GM12878 (cell line): ENCODE data around the gene MCC. TPM values are rescaled to one million over a fixed set of nuclear protein-coding genes. Genes with fewer than 3 reads are reported as not detected.

Experiments
- ATAC-seq: fragments of 200-7000 bp; cut with Tn5 transposase; 3 replicates; pipeline ENCODE4 v1.9.1; 2020; ENCODE audit warnings: mild to moderate bottlenecking, moderate library complexity
- BruUV-seq: library from RNA; stranded (reverse); fragments of 400-500 nt; replicated peaks from 2 replicates; lab custom pipeline; 2021; lab: Mats Ljungman, UMichigan
- CTCF ChIA-PET: fragments of 300-600 bp; sonication (Branson Sonifier 250); formaldehyde crosslinking; extraction: SDS; loops from one replicate; lab custom pipeline; 2021; ENCODE audit warnings: inconsistent platforms; lab: Yijun Ruan, JAX
- POLR2A ChIA-PET: fragments of 350-600 bp; formaldehyde crosslinking; extraction: SDS; loops from one replicate; lab custom pipeline; 2021; ENCODE audit warnings: inconsistent platforms; lab: Charles Lee
- RAD21 ChIA-PET: fragments of 300-600 bp; sonication (Branson Sonifier 250); formaldehyde crosslinking; loops from one replicate; lab custom pipeline; 2023; ENCODE audit warnings: antibody characterized with exemption; ENCODE audit not compliant: unreplicated experiment; lab: Charles Lee
- SMC1A ChIA-PET: fragments of 300-600 bp; sonication (Branson Sonifier 250); formaldehyde crosslinking; loops from one replicate; lab custom pipeline; 2023; ENCODE audit not compliant: unreplicated experiment, uncharacterized antibody; lab: Charles Lee
- DNase-seq: peaks from one replicate; pipeline ENCODE4 v3.0.0-alpha.2; 2011; ENCODE audit warnings: low read depth, low spot score
- FAIRE-seq: peaks from 3 replicates; lab custom pipeline; 2011; peaks lifted over from hg19 to GRCh38; lab: Jason Lieb, UNC
- H2AFZ ChIP-seq: 2 replicates; pipeline ENCODE4 v1.6.0; 2011; ENCODE audit warnings: low read depth, low read length, control low read depth; ENCODE audit not compliant: control insufficient read depth
- H3K27ac ChIP-seq: 2 replicates; pipeline ENCODE4 v1.5.1; 2011; ENCODE audit warnings: control low read depth; ENCODE audit not compliant: control insufficient read depth, insufficient read depth
- H3K27me3 ChIP-seq, 2 experiments: replicated peaks in 1 of 2; 2 replicates each; pipeline versions ENCODE4 v1.6.0 to v1.6.1; 2011; ENCODE audit warnings: low read length in 1 of 2; ENCODE audit not compliant: control insufficient read depth in 2 of 2, insufficient read depth in 2 of 2
- H3K36me3 ChIP-seq, 2 experiments: 2 replicates each; pipeline ENCODE4 v1.5.1; 2011; ENCODE audit warnings: low read length in 1 of 2; ENCODE audit not compliant: control insufficient read depth in 2 of 2, insufficient read depth in 2 of 2
- H3K4me1 ChIP-seq: 2 replicates; pipeline ENCODE4 v1.6.1; 2011; ENCODE audit warnings: mild to moderate bottlenecking, low read length, moderate library complexity, mixed read lengths; ENCODE audit not compliant: control insufficient read depth, insufficient read depth
- H3K4me2 ChIP-seq: 2 replicates; pipeline ENCODE4 v1.6.0; 2011; ENCODE audit warnings: control low read depth; ENCODE audit not compliant: control insufficient read depth, insufficient read depth
- H3K4me3 ChIP-seq: fragments of 200-600 bp; sonication (generic); 2 replicates; pipeline ENCODE4 v1.5.1; 2016
- H3K79me2 ChIP-seq: 2 replicates; pipeline ENCODE4 v1.6.0; 2011; ENCODE audit warnings: low read length; ENCODE audit not compliant: control insufficient read depth, insufficient read depth
- H3K9ac ChIP-seq: 2 replicates; pipeline ENCODE4 v1.8.0; 2011; ENCODE audit warnings: low read length, control low read depth, mixed read lengths; ENCODE audit not compliant: control insufficient read depth, insufficient read depth
- H3K9me3 ChIP-seq: replicated peaks from 3 replicates; pipeline ENCODE4 v1.5.1; 2011; ENCODE audit warnings: mild to moderate bottlenecking, low read length; ENCODE audit not compliant: control insufficient read depth, insufficient read depth
- H4K20me1 ChIP-seq: 2 replicates; pipeline ENCODE4 v1.6.0; 2011; ENCODE audit not compliant: control insufficient read depth, insufficient read depth
- CBFB ChIP-seq: IDR thresholded peaks from 2 replicates; pipeline ENCODE4 v1.6.1; 2016; ENCODE audit warnings: antibody characterized with exemption, low read depth
- CHD2 ChIP-seq: IDR thresholded peaks from 2 replicates; pipeline ENCODE4 v1.6.1; 2011; ENCODE audit warnings: low read depth, low read length, improper control_type of control experiment, borderline replicate concordance
- EED ChIP-seq: sonication (generic); IDR thresholded peaks from 2 replicates; pipeline ENCODE4 v1.6.1; 2016; ENCODE audit warnings: antibody characterized with exemption, low read depth
- ESRRA ChIP-seq: IDR thresholded peaks from 2 replicates; pipeline ENCODE4 v1.6.1; 2012; ENCODE audit warnings: mild to moderate bottlenecking, low read length, improper control_type of control experiment
- HDGF ChIP-seq: fragments of 450-650 bp; IDR thresholded peaks from 2 replicates; pipeline ENCODE4 v1.6.1; 2016; ENCODE audit warnings: antibody characterized with exemption
- YY1 ChIP-seq: IDR thresholded peaks from 2 replicates; pipeline ENCODE4 v1.6.1; 2011; ENCODE audit warnings: low read depth, mild to moderate bottlenecking, low read length
- WGBS: methylation state at CpG from one replicate; pipeline ENCODE4 v1.1.6; 2016; ENCODE audit warnings: low lambda C conversion rate; ENCODE audit not compliant: insufficient replicate concordance, insufficient coverage; ENCODE audit errors: missing lambda C conversion rate; 5-methylcytosine and 5-hydroxymethylcytosine counted together
- in situ Hi-C: fragments of 300-500 bp; cut with MboI; formaldehyde crosslinking; loops from 9 replicates; pipeline ENCODE4 v1.14.3; 2018; ENCODE audit warnings: mixed read lengths
- intact Hi-C: fragments of 100-400 bp; cut with micrococcal nuclease; formaldehyde crosslinking; loops from one replicate; pipeline ENCODE4 v1.14.2; 2022; ENCODE audit not compliant: unreplicated experiment
- polyA plus RNA-seq, 11 experiments: library from polyadenylated mRNA; depleted of rRNA in 4 of 11; unstranded in 6 of 11; stranded (reverse) in 5 of 11; fragments of >200 nt; fragmentation: Nextera tagmentation in 4 of 11; fragmentation: Illumina TruSeq in 1 of 11; extraction: Ambion mirVana in 4 of 11; extraction: Trizol in 1 of 11; gene quantifications; 1 replicate in 1 of 11; 2 replicates in 10 of 11; pipeline versions ENCODE4 v1.2.1 to v1.2.3, GENCODE V29; 2011 to 2016; ENCODE audit warnings: inconsistent platforms in 2 of 11, missing spikeins in 2 of 11, low read depth in 1 of 11
- total RNA-seq, 4 experiments: library from RNA; depleted of rRNA in 3 of 4; stranded (reverse); fragments of >200 nt in 3 of 4; fragmentation: Illumina TruSeq in 1 of 4; extraction: Trizol in 1 of 4; gene quantifications; 2 replicates each; pipeline versions ENCODE4 v1.2.1 to v1.2.3, GENCODE V29; 2013 to 2021
- TF ChIP-seq, protein P1 (sequence below): IDR thresholded peaks from 2 replicates; pipeline ENCODE4 v1.6.1; 2011; ENCODE audit warnings: low read depth, low read length, improper control_type of control experiment, borderline replicate concordance
- TF ChIP-seq, protein P2 (sequence below): fragments of 450-650 bp; IDR thresholded peaks from 2 replicates; pipeline ENCODE4 v1.6.1; 2017; ENCODE audit warnings: mild to moderate bottlenecking, moderate library complexity

Gene MCC
- total and polyA plus RNA-seq, 10 of the 15 experiments (the other 5 are each of a cell fraction or from before 2014, with no cell fraction given) = 0.03 to 0.86 (median 0.16) TPM

DNA sequence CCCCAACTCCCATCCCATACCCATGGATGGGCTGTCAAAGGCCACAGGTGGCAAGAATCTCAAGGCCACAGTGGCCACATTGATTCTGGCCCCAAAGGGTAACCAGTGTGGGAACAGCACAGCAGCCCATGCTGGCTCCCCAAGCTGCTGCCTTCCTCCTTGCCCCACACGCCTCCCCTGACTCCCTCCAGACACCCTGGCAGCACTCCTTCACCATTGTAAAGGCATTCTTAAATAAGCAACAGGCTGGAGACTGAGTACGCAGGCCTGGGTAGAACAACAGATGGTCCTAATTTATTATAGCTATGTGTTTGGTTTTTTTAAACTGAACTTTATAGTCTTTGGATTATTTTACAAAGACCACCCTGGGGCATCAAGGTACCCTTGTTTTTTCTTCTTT lies 212.3 kb downstream of the MCC start:
- H4K20me1 ChIP-seq = no peaks in the 10 kb centered on the region
- CTCF ChIA-PET = interaction anchor here (1.1 kb wide), 1 partner anchor 280 kb away, joined by 3 read pairs; no protein-coding TSS in a partner anchor
- RAD21 ChIA-PET = no interaction called here
- intact Hi-C loops = no loop called here
- no peak for DNase-seq
- TF ChIP-seq HDGF (no peak), CHD2 (no peak), YY1 (no peak), CBFB (no peak), EED (no peak), ESRRA (no peak)
- TF ChIP-seq, protein P1, sequence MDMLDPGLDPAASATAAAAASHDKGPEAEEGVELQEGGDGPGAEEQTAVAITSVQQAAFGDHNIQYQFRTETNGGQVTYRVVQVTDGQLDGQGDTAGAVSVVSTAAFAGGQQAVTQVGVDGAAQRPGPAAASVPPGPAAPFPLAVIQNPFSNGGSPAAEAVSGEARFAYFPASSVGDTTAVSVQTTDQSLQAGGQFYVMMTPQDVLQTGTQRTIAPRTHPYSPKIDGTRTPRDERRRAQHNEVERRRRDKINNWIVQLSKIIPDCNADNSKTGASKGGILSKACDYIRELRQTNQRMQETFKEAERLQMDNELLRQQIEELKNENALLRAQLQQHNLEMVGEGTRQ = no peak
- TF ChIP-seq, protein P2, sequence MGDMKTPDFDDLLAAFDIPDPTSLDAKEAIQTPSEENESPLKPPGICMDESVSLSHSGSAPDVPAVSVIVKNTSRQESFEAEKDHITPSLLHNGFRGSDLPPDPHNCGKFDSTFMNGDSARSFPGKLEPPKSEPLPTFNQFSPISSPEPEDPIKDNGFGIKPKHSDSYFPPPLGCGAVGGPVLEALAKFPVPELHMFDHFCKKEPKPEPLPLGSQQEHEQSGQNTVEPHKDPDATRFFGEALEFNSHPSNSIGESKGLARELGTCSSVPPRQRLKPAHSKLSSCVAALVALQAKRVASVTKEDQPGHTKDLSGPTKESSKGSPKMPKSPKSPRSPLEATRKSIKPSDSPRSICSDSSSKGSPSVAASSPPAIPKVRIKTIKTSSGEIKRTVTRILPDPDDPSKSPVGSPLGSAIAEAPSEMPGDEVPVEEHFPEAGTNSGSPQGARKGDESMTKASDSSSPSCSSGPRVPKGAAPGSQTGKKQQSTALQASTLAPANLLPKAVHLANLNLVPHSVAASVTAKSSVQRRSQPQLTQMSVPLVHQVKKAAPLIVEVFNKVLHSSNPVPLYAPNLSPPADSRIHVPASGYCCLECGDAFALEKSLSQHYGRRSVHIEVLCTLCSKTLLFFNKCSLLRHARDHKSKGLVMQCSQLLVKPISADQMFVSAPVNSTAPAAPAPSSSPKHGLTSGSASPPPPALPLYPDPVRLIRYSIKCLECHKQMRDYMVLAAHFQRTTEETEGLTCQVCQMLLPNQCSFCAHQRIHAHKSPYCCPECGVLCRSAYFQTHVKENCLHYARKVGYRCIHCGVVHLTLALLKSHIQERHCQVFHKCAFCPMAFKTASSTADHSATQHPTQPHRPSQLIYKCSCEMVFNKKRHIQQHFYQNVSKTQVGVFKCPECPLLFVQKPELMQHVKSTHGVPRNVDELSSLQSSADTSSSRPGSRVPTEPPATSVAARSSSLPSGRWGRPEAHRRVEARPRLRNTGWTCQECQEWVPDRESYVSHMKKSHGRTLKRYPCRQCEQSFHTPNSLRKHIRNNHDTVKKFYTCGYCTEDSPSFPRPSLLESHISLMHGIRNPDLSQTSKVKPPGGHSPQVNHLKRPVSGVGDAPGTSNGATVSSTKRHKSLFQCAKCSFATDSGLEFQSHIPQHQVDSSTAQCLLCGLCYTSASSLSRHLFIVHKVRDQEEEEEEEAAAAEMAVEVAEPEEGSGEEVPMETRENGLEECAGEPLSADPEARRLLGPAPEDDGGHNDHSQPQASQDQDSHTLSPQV = no peak
- SMC1A ChIA-PET = interaction anchor here (1.1 kb wide), 1 partner anchor 16 kb away, joined by 5 read pairs; no protein-coding TSS in a partner anchor
- H3K79me2 ChIP-seq = no peaks in the 10 kb centered on the region
- no peak overlapping the region for H2AFZ ChIP-seq
- no peak overlapping the region for H3K4me2 ChIP-seq
- no peak overlapping the region for H3K9ac ChIP-seq
- WGBS = 48% methylated on average over 2 of the region's 2 CpGs
- FAIRE-seq = no peak
- H3K36me3 ChIP-seq = no peaks in the 10 kb centered on the region
- no peak for ATAC-seq
- BruUV-seq = no TSS peak
- POLR2A ChIA-PET = no interaction called here
- no peaks in the 10 kb centered on the region for H3K27me3 ChIP-seq
- in situ Hi-C loops = no loop called here
- H3K9me3 ChIP-seq = no peaks in the 10 kb centered on the region
- H3K27ac ChIP-seq = no peak overlapping the region
- no peak overlapping the region for H3K4me3 ChIP-seq
- H3K4me1 ChIP-seq = no peaks in the 10 kb centered on the region
